Colonic mucosa (tissue), 4 donors: ENCODE measurements around the gene VAV2. TPM values are rescaled to one million over a fixed set of nuclear protein-coding genes. Genes with fewer than 3 reads are reported as not detected.

ENCODE experiments used
- DNase-seq: peaks from one replicate; pipeline ENCODE4 v3.0.0-alpha.2; 2020
- H3K27ac ChIP-seq: fragments of 200-600 bp; one replicate; pipeline ENCODE4 v1.8.0; 2021
- H3K27me3 ChIP-seq: fragments of 200-600 bp; one replicate; pipeline ENCODE4 v1.8.0; 2021
- H3K36me3 ChIP-seq: fragments of 200-600 bp; one replicate; pipeline ENCODE4 v1.8.0; 2021
- H3K4me1 ChIP-seq: fragments of 200-600 bp; one replicate; pipeline ENCODE4 v1.8.0; 2021; ENCODE audit warnings: mild to moderate bottlenecking
- H3K4me3 ChIP-seq: fragments of 200-600 bp; one replicate; pipeline ENCODE4 v1.8.0; 2021
- H3K9ac ChIP-seq, 2 donors: one replicate each; pipeline ENCODE4 v1.7.0; 2013; ENCODE audit warnings: control low read depth in 2 of 2, low read depth in 2 of 2, low read length in 2 of 2
- H3K9me3 ChIP-seq: fragments of 200-600 bp; one replicate; pipeline ENCODE4 v1.8.0; 2021
- intact Hi-C: fragments of 100-400 bp; cut with DNase I; formaldehyde crosslinking; loops from one replicate; pipeline ENCODE4 v1.14.1; 2022
- total RNA-seq, 2 donors: library from RNA; stranded (reverse); fragmentation: NEBNext Ultra II Directional in 1 of 2; extraction: Animal tissue kit (Norgen Biotek cat#: 25700) in 1 of 2; gene quantifications; one replicate each; pipeline ENCODE4 v1.2.1, GENCODE V29; 2021
- TF ChIP-seq, protein P1 (sequence below): fragments of 200-600 bp; IDR thresholded peaks from one replicate; pipeline ENCODE4 v1.8.0; 2022; ENCODE audit warnings: antibody characterized with exemption, mild to moderate bottlenecking
- donor health status: healthy.
- donor health status: DM: no; HTN: no; CAD: no.
- donor health status: DM: no; HTN: no; CAD: no.

VAV2 gene
- total RNA-seq, 2 donors from 2014 or later: 30.7 to 45.1 TPM

- intact Hi-C loops: no loop called here
Observed at GRCh38 chr9:133950629-133951111, 41.5 kb downstream of the VAV2 start.

GRCh38 chr9:133950192-133950591 is 41.9 kb downstream of the VAV2 start:
- Histone ChIP-seq H3K36me3 (no peaks in the 10 kb centered on the region), H3K27ac (no peak overlapping the region), H3K9me3 (no peaks in the 10 kb centered on the region), H3K4me3 (no peak overlapping the region), H3K4me1 (no peaks in the 10 kb centered on the region), H3K27me3 (no peaks in the 10 kb centered on the region), H3K9ac (no peak overlapping the region)
- intact Hi-C loops: no loop called here
- TF ChIP-seq, protein P1, sequence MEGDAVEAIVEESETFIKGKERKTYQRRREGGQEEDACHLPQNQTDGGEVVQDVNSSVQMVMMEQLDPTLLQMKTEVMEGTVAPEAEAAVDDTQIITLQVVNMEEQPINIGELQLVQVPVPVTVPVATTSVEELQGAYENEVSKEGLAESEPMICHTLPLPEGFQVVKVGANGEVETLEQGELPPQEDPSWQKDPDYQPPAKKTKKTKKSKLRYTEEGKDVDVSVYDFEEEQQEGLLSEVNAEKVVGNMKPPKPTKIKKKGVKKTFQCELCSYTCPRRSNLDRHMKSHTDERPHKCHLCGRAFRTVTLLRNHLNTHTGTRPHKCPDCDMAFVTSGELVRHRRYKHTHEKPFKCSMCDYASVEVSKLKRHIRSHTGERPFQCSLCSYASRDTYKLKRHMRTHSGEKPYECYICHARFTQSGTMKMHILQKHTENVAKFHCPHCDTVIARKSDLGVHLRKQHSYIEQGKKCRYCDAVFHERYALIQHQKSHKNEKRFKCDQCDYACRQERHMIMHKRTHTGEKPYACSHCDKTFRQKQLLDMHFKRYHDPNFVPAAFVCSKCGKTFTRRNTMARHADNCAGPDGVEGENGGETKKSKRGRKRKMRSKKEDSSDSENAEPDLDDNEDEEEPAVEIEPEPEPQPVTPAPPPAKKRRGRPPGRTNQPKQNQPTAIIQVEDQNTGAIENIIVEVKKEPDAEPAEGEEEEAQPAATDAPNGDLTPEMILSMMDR: no peak
- no peak for DNase-seq

More at GRCh38 chr9:133950629-133951111, 41.5 kb downstream of the VAV2 start:
- no peaks in the 10 kb centered on the region for H3K9me3 ChIP-seq
- H3K36me3 ChIP-seq: no peaks in the 10 kb centered on the region
- DNase-seq: no peak
- H3K27me3 ChIP-seq: no peaks in the 10 kb centered on the region
- no peak overlapping the region for H3K27ac ChIP-seq
- H3K4me3 ChIP-seq: no peak overlapping the region
- TF ChIP-seq, protein P1: no peak
- H3K4me1 ChIP-seq: no peaks in the 10 kb centered on the region
- no peak overlapping the region for H3K9ac ChIP-seq

- DNase-seq: no peak
- TF ChIP-seq, protein P1: no peak
- Histone ChIP-seq H3K36me3 (no peaks in the 10 kb centered on the region), H3K9ac (no peak overlapping the region), H3K27ac (no peak overlapping the region), H3K9me3 (no peaks in the 10 kb centered on the region), H3K4me3 (no peak overlapping the region), H3K4me1 (no peaks in the 10 kb centered on the region), H3K27me3 (no peaks in the 10 kb centered on the region)
- intact Hi-C loops: no loop called here
Observed at GRCh38 chr9:133949486-133950061, 42.5 kb downstream of the VAV2 start.

DNA sequence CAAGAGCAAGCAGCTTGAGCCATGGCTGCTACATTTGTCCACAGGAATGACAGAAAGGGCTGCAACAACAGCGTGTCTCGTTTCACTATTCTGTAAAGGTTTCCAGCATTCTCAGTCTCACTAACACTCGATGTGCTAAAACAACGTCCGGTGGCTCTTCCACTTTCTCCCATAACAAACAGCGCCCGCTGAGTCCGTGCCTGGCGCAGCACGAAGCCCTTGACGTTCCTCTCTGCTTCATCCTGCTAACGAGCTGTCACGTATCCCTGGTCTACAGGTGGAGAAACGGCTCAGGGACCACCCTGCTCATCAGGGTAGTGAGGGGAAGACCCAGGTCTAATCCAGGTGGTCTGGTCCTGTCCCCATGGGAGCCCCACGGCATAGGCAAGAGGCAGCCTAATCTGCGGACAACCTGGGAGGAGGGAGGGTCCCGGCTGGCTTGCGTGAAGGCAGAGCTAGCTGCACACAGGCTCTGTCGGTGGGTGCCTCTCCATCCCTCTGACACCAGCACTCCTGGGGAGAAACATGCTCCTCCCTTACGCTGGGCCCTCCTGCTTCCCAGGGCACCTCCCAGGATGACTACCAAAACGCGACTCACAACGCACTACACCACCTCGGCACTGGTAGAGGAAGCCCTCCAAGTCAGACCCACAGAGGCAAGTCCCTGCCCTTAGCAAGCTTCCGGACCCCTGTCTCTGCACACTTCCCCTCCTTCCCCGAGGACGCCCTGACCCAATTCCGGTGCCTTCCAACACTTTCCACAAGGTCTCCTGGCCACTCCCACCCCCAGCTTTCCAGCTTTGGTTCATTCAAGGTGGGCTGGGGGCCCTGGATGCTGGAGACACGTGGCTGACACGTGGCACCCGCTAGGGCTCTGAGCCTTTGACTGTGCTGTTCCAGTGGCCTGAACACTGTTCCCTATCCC is 43.3 kb downstream of the VAV2 start:
- TF ChIP-seq, protein P1: no peak
- H3K9ac ChIP-seq: no peak overlapping the region
- no peak overlapping the region for H3K4me3 ChIP-seq
- H3K27me3 ChIP-seq: no peaks in the 10 kb centered on the region
- no peak overlapping the region for H3K27ac ChIP-seq
- no peaks in the 10 kb centered on the region for H3K36me3 ChIP-seq
- intact Hi-C loops: no loop called here
- no peaks in the 10 kb centered on the region for H3K4me1 ChIP-seq
- no peak for DNase-seq
- no peaks in the 10 kb centered on the region for H3K9me3 ChIP-seq

DNA sequence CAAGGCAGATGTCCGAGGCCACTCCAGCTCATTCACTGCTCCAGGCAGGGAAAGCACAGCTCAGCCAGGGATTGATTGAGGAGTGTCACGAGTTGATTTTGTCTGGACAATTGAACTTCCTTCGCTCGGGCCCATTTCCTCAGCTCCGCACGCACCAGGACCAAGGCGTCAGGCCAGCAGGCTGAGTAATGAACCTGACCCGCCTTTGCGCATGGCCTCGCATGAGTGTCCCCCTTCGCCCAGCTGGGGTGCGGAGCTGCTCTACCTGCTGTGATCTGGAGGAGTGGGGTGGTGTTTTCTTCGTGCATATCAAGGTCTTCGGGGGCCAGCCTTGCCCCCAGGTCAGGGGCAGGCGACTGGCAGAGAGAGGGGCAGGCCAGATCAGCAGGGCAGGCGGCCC is 44.0 kb downstream of the VAV2 start:
- no peak overlapping the region for H3K27ac ChIP-seq
- DNase-seq: no peak
- H3K9me3 ChIP-seq: no peaks in the 10 kb centered on the region
- no peak overlapping the region for H3K4me3 ChIP-seq
- H3K4me1 ChIP-seq: no peaks in the 10 kb centered on the region
- no peaks in the 10 kb centered on the region for H3K36me3 ChIP-seq
- H3K27me3 ChIP-seq: no peaks in the 10 kb centered on the region
- H3K9ac ChIP-seq: no peak overlapping the region
- intact Hi-C loops: no loop called here
- TF ChIP-seq, protein P1: no peak
